Fibroblast of skin of abdomen (primary cell): Measurements from ENCODE around the gene TMTC3.

ENCODE experiments used
- DNase-seq: peaks from one replicate; pipeline ENCODE4 v3.0.0-alpha.2; 2013

The TMTC3 gene

GRCh38 chr12:88227871-88228270 lies 85.8 kb downstream of the TMTC3 start:
- no peak for DNase-seq

- DNase-seq: no peak
Observed at GRCh38 chr12:88228720-88229119, 86.6 kb downstream of the TMTC3 start.

GRCh38 chr12:88230271-88230670 lies 88.2 kb downstream of the TMTC3 start:
- DNase-seq: no peak

GRCh38 chr12:88235183-88235833 lies 93.2 kb downstream of the TMTC3 start:
- DNase-seq: no peak

GRCh38 chr12:88237954-88238353 lies 95.8 kb downstream of the TMTC3 start:
- peak; percentile 65 for DNase-seq

- no peak for DNase-seq
Observed at GRCh38 chr12:88238406-88238805, 96.3 kb downstream of the TMTC3 start.

- DNase-seq: peak; percentile 98
Observed at GRCh38 chr12:88241862-88242570, 99.9 kb downstream of the TMTC3 start.

GRCh38 chr12:88242571-88242925 lies 100.4 kb downstream of the TMTC3 start:
- DNase-seq: peak; percentile 62

GRCh38 chr12:88242939-88243338 lies 100.8 kb downstream of the TMTC3 start:
- no peak for DNase-seq

- peak; percentile 62 for DNase-seq
Observed at GRCh38 chr12:88243982-88244381, 101.9 kb downstream of the TMTC3 start.

GRCh38 chr12:88245905-88246304 lies 103.8 kb downstream of the TMTC3 start:
- DNase-seq: peak; percentile 69

GRCh38 chr12:88247241-88247643 lies 105.1 kb downstream of the TMTC3 start:
- DNase-seq: peak; percentile 95

GRCh38 chr12:88248606-88249005 lies 106.5 kb downstream of the TMTC3 start:
- DNase-seq: no peak
